ENCODE results near the gene AK5. TPM values are rescaled to one million over a fixed set of nuclear protein-coding genes. Genes with fewer than 3 reads are reported as not detected.

AK5 gene
- total RNA-seq, 2 donors from 2014 or later: 2.2 to 2.8 TPM

DNA sequence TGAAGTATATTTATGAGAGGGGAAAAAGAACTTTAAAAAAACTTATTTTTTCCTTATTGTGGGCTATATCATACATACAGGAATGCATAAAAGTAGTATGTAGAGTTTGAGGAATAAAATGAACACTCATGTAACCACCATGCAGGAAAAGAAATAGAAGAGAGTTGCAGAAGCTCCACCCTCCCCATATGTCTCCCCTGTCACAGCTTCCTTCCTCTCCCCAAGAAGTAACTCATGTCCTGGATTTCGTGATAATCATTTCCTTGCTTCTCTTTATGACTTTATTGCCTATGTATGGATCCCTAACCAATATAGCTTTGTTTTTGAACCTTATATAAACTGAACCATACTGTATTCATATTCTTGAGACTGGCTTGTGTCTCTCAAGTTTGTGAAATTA is 274.2 kb downstream of the AK5 start:
- TF ChIP-seq, protein P1, sequence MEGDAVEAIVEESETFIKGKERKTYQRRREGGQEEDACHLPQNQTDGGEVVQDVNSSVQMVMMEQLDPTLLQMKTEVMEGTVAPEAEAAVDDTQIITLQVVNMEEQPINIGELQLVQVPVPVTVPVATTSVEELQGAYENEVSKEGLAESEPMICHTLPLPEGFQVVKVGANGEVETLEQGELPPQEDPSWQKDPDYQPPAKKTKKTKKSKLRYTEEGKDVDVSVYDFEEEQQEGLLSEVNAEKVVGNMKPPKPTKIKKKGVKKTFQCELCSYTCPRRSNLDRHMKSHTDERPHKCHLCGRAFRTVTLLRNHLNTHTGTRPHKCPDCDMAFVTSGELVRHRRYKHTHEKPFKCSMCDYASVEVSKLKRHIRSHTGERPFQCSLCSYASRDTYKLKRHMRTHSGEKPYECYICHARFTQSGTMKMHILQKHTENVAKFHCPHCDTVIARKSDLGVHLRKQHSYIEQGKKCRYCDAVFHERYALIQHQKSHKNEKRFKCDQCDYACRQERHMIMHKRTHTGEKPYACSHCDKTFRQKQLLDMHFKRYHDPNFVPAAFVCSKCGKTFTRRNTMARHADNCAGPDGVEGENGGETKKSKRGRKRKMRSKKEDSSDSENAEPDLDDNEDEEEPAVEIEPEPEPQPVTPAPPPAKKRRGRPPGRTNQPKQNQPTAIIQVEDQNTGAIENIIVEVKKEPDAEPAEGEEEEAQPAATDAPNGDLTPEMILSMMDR (IDR thresholded peaks at IDR 0.05): no peak
- no peaks in the 10 kb centered on the region for H3K9me3 ChIP-seq
- no peaks in the 10 kb centered on the region for H3K27me3 ChIP-seq
- no peak overlapping the region for H3K27ac ChIP-seq
- H3K4me3 ChIP-seq: no peak overlapping the region
- peaks cover 6% of the 10 kb centered on the region for H3K36me3 ChIP-seq
- H3K4me1 ChIP-seq: no peaks in the 10 kb centered on the region
- no peak for DNase-seq (ENCODE audit: low spot score)

GRCh38 chr1:77557053-77557452 is 275.2 kb downstream of the AK5 start:
- Histone ChIP-seq H3K36me3 (peaks cover 8% of the 10 kb centered on the region), H3K4me3 (no peak overlapping the region), H3K27me3 (no peaks in the 10 kb centered on the region), H3K4me1 (no peaks in the 10 kb centered on the region), H3K9me3 (no peaks in the 10 kb centered on the region), H3K27ac (no peak overlapping the region)
- no peak for DNase-seq (ENCODE audit: low spot score)
- TF ChIP-seq, protein P1 (IDR thresholded peaks at IDR 0.05): no peak

- Histone ChIP-seq H3K4me3 (no peak overlapping the region), H3K36me3 (peaks cover 8% of the 10 kb centered on the region), H3K4me1 (peaks cover 0 to 8% of the 10 kb centered on the region in 2 donors), H3K27ac (no peak overlapping the region), H3K27me3 (no peaks in the 10 kb centered on the region), H3K9me3 (no peaks in the 10 kb centered on the region)
- DNase-seq (ENCODE audit: low spot score): no peak
- TF ChIP-seq, protein P1 (IDR thresholded peaks at IDR 0.05): no peak
Observed at GRCh38 chr1:77558591-77559164, 276.9 kb downstream of the AK5 start.

DNA sequence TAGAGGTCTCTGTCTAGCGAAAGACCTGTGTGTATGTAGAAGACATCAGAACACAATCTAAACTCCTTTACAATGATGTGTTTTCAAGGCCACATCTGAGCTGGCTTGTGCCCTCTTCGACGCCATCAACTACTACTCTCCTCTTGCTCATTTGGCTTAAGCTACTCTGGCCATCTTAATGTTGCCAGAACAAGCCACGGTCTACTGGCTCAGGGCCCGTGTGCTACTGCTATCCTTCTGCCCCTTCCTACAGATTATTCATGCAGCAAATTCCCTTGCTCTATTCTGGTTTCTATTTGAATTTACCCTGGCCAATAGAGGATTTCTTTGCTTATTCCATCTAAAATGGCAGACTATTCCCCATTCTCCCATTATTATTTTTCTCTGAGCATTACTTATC is 278.9 kb downstream of the AK5 start:
- Histone ChIP-seq H3K9me3 (no peaks in the 10 kb centered on the region), H3K36me3 (peaks cover 21% of the 10 kb centered on the region), H3K27me3 (no peaks in the 10 kb centered on the region), H3K4me3 (no peak overlapping the region), H3K4me1 (peaks cover 0 to 8% of the 10 kb centered on the region in 2 donors), H3K27ac (no peak overlapping the region)
- no peak for DNase-seq (ENCODE audit: low spot score)
- TF ChIP-seq, protein P1 (IDR thresholded peaks at IDR 0.05): no peak

- TF ChIP-seq, protein P1 (IDR thresholded peaks at IDR 0.05): no peak
- no peak for DNase-seq (ENCODE audit: low spot score)
- Histone ChIP-seq H3K4me3 (no peak overlapping the region), H3K9me3 (no peaks in the 10 kb centered on the region), H3K4me1 (peaks cover 0 to 8% of the 10 kb centered on the region in 2 donors), H3K36me3 (peaks cover 40% of the 10 kb centered on the region), H3K27ac (no peak overlapping the region), H3K27me3 (no peaks in the 10 kb centered on the region)
Observed at GRCh38 chr1:77562596-77563150, 280.9 kb downstream of the AK5 start.

- no peak overlapping the region for H3K27ac ChIP-seq
- no peaks in the 10 kb centered on the region for H3K27me3 ChIP-seq
- TF ChIP-seq, protein P1 (IDR thresholded peaks at IDR 0.05): no peak
- H3K4me1 ChIP-seq: peaks cover 0 to 8% of the 10 kb centered on the region in 2 donors
- no peak for DNase-seq (ENCODE audit: low spot score)
- H3K36me3 ChIP-seq: peaks cover 51% of the 10 kb centered on the region
- H3K4me3 ChIP-seq: no peak overlapping the region
- no peaks in the 10 kb centered on the region for H3K9me3 ChIP-seq
Observed at GRCh38 chr1:77565321-77565720, 283.5 kb downstream of the AK5 start.

Measured in right atrium auricular region (tissue), 2 donors.